Stomach (tissue), 9 donors: ENCODE data around the gene IDH1. TPM values are rescaled to one million over a fixed set of nuclear protein-coding genes. Genes with fewer than 3 reads are reported as not detected.
"Not testable (repeated sequence)": the region's sequence is repeated elsewhere in the genome, so short reads cannot be mapped to it uniquely, and the experiment has no call there.

ENCODE experiments used
- DNase-seq, 2 donors: peaks; one replicate each; pipeline versions ENCODE4 v3.0.0 to v3.0.0-alpha.2; 2013 to 2019
- H3K27ac ChIP-seq, 5 donors: fragments of 200-600 bp in 4 of 5; sonication (generic) in 4 of 5; one replicate each; pipeline ENCODE4 v1.5.1; 2013 to 2019; ENCODE audit warnings: mild to moderate bottlenecking in 1 of 5, moderate library complexity in 1 of 5
- H3K27me3 ChIP-seq, 3 donors: fragments of 200-600 bp; sonication (generic); one replicate each; pipeline ENCODE4 v1.5.1; 2017 to 2019; ENCODE audit warnings: mixed run types in 1 of 3
- H3K36me3 ChIP-seq, 4 donors: fragments of 200-600 bp; sonication (generic); 1 replicate in 3 of 4; 2 replicates in 1 of 4; pipeline ENCODE4 v1.5.1; 2016 to 2019
- H3K4me1 ChIP-seq, 4 donors: fragments of 200-600 bp; sonication (generic); one replicate each; pipeline ENCODE4 v1.5.1; 2016 to 2019
- H3K4me3 ChIP-seq, 4 donors: fragments of 200-600 bp; sonication (generic) in 3 of 4; one replicate each; pipeline ENCODE4 v1.5.1; 2016 to 2019; ENCODE audit warnings: mild to moderate bottlenecking in 1 of 4
- H3K9me3 ChIP-seq, 4 donors: fragments of 200-600 bp; sonication (generic); one replicate each; pipeline ENCODE4 v1.5.1; 2016 to 2019
- CTCF ChIP-seq, 7 experiments: fragments of 450-650 bp in 4 of 7; fragments of 200-600 bp in 3 of 7; sonication (generic) in 3 of 7; IDR thresholded peaks; one replicate each; pipeline ENCODE4 v1.5.1; 2016 to 2019; ENCODE audit warnings: antibody characterized with exemption in 7 of 7, control low read depth in 2 of 7, mild to moderate bottlenecking in 1 of 7
- EP300 ChIP-seq: sonication (generic); formaldehyde crosslinking; IDR thresholded peaks from one replicate; pipeline ENCODE4 v1.6.1; 2017; ENCODE audit warnings: antibody characterized with exemption
- POLR2A ChIP-seq, 4 donors: fragments of 450-650 bp; IDR thresholded peaks; one replicate each; pipeline ENCODE4 v1.6.1; 2016; ENCODE audit warnings: antibody characterized with exemption in 4 of 4, control low read depth in 2 of 4, mild to moderate bottlenecking in 1 of 4, moderate library complexity in 1 of 4
- POLR2AphosphoS5 ChIP-seq, 3 donors: sonication (generic); formaldehyde crosslinking; IDR thresholded peaks; one replicate each; pipeline ENCODE4 v1.6.1; 2016; ENCODE audit warnings: antibody characterized with exemption in 3 of 3
- WGBS, 5 donors: extraction: QIAGEN DNeasy Blood & Tissue Kit in 3 of 5; methylation state at CpG; one replicate each; pipeline versions ENCODE4 v1.1.5 to v1.1.7; 2013 to 2018; 5-methylcytosine and 5-hydroxymethylcytosine counted together
- intact Hi-C: fragments of 100-400 bp; cut with DNase I; formaldehyde crosslinking; loops from one replicate; pipeline ENCODE4 v1.15.1; 2023; ENCODE audit warnings: low total_unique reads
- polyA plus RNA-seq, 3 donors: library from polyadenylated mRNA; stranded (reverse); fragments of 200-250 nt; gene quantifications; one replicate each; pipeline ENCODE4 v1.2.3, GENCODE V29; 2013
- total RNA-seq, 5 donors: library from RNA; depleted of rRNA; stranded (reverse); fragments of >200 nt; gene quantifications; one replicate each; pipeline versions ENCODE4 v1.1.0 to v1.2.3, GENCODE V29; 2014 to 2016
- donor health status: healthy with polysubstance abuse.
- donor health status: Bipolar disorder and iron deficiency.
- donor health status: healthy.

IDH1 gene
- total and polyA plus RNA-seq, 8 donors = 18.1 to 106 (median 83.4) TPM

- TF ChIP-seq POLR2A (IDR thresholded peaks at IDR 0.05) = no peak
- no peak for TF ChIP-seq EP300
- TF ChIP-seq POLR2AphosphoS5 (IDR thresholded peaks at IDR 0.05) = no peak
- TF ChIP-seq CTCF (IDR thresholded peaks at IDR 0.05) = no peak
- Histone ChIP-seq H3K9me3 (no peaks in the 10 kb centered on the region), H3K27me3 (no peaks in the 10 kb centered on the region), H3K27ac (no peak overlapping the region), H3K4me1 (no peaks in the 10 kb centered on the region), H3K36me3 (peaks cover 15 to 81% (median 80%) of the 10 kb centered on the region in 4 donors), H3K4me3 (no peak overlapping the region)
- intact Hi-C loops = no loop called here
- no peak for DNase-seq
Observed at GRCh38 chr2:208274748-208275147, 19.9 kb upstream of the IDH1 start.

- H3K4me1 ChIP-seq = peaks cover 6 to 43% (median 35%) of the 10 kb centered on the region in 4 donors
- H3K27ac ChIP-seq = no peak overlapping the region
- H3K9me3 ChIP-seq = no peaks in the 10 kb centered on the region
- H3K36me3 ChIP-seq = peaks cover 8 to 33% (median 28%) of the 10 kb centered on the region in 4 donors
- H3K4me3 ChIP-seq = no peak overlapping the region
- H3K27me3 ChIP-seq = no peaks in the 10 kb centered on the region
- WGBS, 5 donors = 91 to 100% (median 97%) methylated on average over 2 of the region's 2 CpGs
- DNase-seq = no peak
- TF ChIP-seq CTCF (IDR thresholded peaks at IDR 0.05) (no peak), EP300 (no peak), POLR2A (IDR thresholded peaks at IDR 0.05) (no peak), POLR2AphosphoS5 (IDR thresholded peaks at IDR 0.05) (no peak)
- intact Hi-C loops = no loop called here
Observed at GRCh38 chr2:208269091-208269490, 14.2 kb upstream of the IDH1 start.

- peaks cover under 1 to 26% (median 20%) of the 10 kb centered on the region in 4 donors for H3K36me3 ChIP-seq
- TF ChIP-seq EP300 (no peak), POLR2A (IDR thresholded peaks at IDR 0.05) (no peak), CTCF (IDR thresholded peaks at IDR 0.05) (no peak), POLR2AphosphoS5 (IDR thresholded peaks at IDR 0.05) (no peak)
- intact Hi-C loops = no loop called here
- H3K27me3 ChIP-seq = no peaks in the 10 kb centered on the region
- no peak overlapping the region for H3K27ac ChIP-seq
- WGBS, 5 donors = 66 to 76% (median 70%) methylated on average over 8 of the region's 8 CpGs
- no peak for DNase-seq
- H3K4me3 ChIP-seq = peak overlapping the region in 1 of 4 donors; percentile 96
- peaks cover 6 to 43% (median 35%) of the 10 kb centered on the region in 4 donors for H3K4me1 ChIP-seq
- no peaks in the 10 kb centered on the region for H3K9me3 ChIP-seq
Observed at GRCh38 chr2:208268156-208268952, 13.5 kb upstream of the IDH1 start.

GRCh38 chr2:208267526-208267925 is 12.7 kb upstream of the IDH1 start:
- H3K36me3 ChIP-seq = peaks cover 0 to 17% (median 13%) of the 10 kb centered on the region in 4 donors
- DNase-seq, H3K27me3 ChIP-seq, H3K9me3 ChIP-seq, intact Hi-C loops, H3K27ac ChIP-seq: not testable (repeated sequence)
- peak overlapping the region in 2 of 4 donors; percentile 72 to 96 for H3K4me3 ChIP-seq
- H3K4me1 ChIP-seq = peaks cover 6 to 43% (median 35%) of the 10 kb centered on the region in 4 donors
- 74 to 88% (median 84%) methylated on average over 22 of the region's 22 CpGs for WGBS, 5 donors

GRCh38 chr2:208266936-208267335 is 12.1 kb upstream of the IDH1 start:
- Histone ChIP-seq H3K4me1 (peaks cover 6 to 43% (median 35%) of the 10 kb centered on the region in 4 donors), H3K4me3 (peak overlapping the region; percentile 72 to 96 (median 90)), H3K36me3 (peaks cover 0 to 14% (median 7%) of the 10 kb centered on the region in 4 donors), H3K9me3 (no peaks in the 10 kb centered on the region), H3K27ac (peak overlapping the region in 4 of 5 donors; percentile 95 to 98 (median 96)), H3K27me3 (no peaks in the 10 kb centered on the region)
- no peak for DNase-seq
- WGBS, 5 donors = 4 to 9% (median 6%) methylated on average over 3 of the region's 3 CpGs
- TF ChIP-seq POLR2A (IDR thresholded peaks at IDR 0.05) = no peak
- no peak for TF ChIP-seq POLR2AphosphoS5 (IDR thresholded peaks at IDR 0.05)
- TF ChIP-seq EP300 = no peak
- no peak for TF ChIP-seq CTCF (IDR thresholded peaks at IDR 0.05)
- intact Hi-C loops = no loop called here
